Common myeloid progenitor, CD34-positive (primary cell): Measurements from ENCODE around the gene RFT1.

Experiments used
- CTCF ChIA-PET: fragments of 350-600 bp; sonication (Branson Sonifier 250); formaldehyde crosslinking; loops from one replicate; lab custom pipeline; 2021; ENCODE audit warnings: antibody characterized with exemption; lab: Charles Lee
- POLR2A ChIA-PET: fragments of 350-600 bp; sonication (Branson Sonifier 250); formaldehyde crosslinking; loops from one replicate; lab custom pipeline; 2021; ENCODE audit warnings: antibody characterized with exemption; lab: Charles Lee
- DNase-seq, 3 donors: peaks; one replicate each; pipeline versions ENCODE4 v3.0.0 to v3.0.0-alpha.2; 2013
- H3K27ac ChIP-seq, 2 experiments: 1 replicate in 1 of 2; 2 replicates in 1 of 2; pipeline ENCODE4 v1.7.0; 2013; ENCODE audit warnings: inconsistent platforms in 2 of 2, low read length in 2 of 2, mild to moderate bottlenecking in 2 of 2, low read depth in 1 of 2, moderate library complexity in 1 of 2; ENCODE audit not compliant: severe bottlenecking in 2 of 2, insufficient read depth in 1 of 2, poor library complexity in 1 of 2
- H3K27me3 ChIP-seq, 5 experiments: replicated peaks in 2 of 5; 1 replicate in 3 of 5; 2 replicates in 2 of 5; pipeline versions ENCODE4 v1.6.1 to v1.7.0; 2013; ENCODE audit warnings: low read length in 4 of 5, mild to moderate bottlenecking in 2 of 5, moderate library complexity in 2 of 5, inconsistent platforms in 1 of 5; ENCODE audit not compliant: insufficient read depth in 5 of 5, control insufficient read depth in 4 of 5
- H3K36me3 ChIP-seq, 4 experiments: 1 replicate in 2 of 4; 2 replicates in 2 of 4; pipeline versions ENCODE4 v1.6.1 to v1.7.0; 2013; ENCODE audit warnings: low read length in 3 of 4, control low read depth in 1 of 4, mild to moderate bottlenecking in 1 of 4; ENCODE audit not compliant: control insufficient read depth in 4 of 4, insufficient read depth in 4 of 4
- H3K4me1 ChIP-seq, 4 experiments: 1 replicate in 3 of 4; 2 replicates in 1 of 4; pipeline versions ENCODE4 v1.6.1 to v1.7.1; 2013; ENCODE audit warnings: low read length in 3 of 4, mild to moderate bottlenecking in 3 of 4, control low read depth in 1 of 4, inconsistent platforms in 1 of 4, moderate library complexity in 1 of 4; ENCODE audit not compliant: control insufficient read depth in 4 of 4, insufficient read depth in 4 of 4; ENCODE audit errors: control extremely low read depth in 1 of 4
- H3K4me3 ChIP-seq, 7 experiments: 1 replicate in 4 of 7; 2 replicates in 3 of 7; pipeline versions ENCODE4 v1.5.1 to v1.7.0; 2013; ENCODE audit warnings: mild to moderate bottlenecking in 7 of 7, low read length in 6 of 7, moderate library complexity in 6 of 7, inconsistent platforms in 2 of 7, low read depth in 2 of 7, control low read depth in 1 of 7; ENCODE audit not compliant: insufficient read depth in 4 of 7, control insufficient read depth in 1 of 7; ENCODE audit errors: extremely low read depth in 1 of 7
- H3K9me3 ChIP-seq, 5 experiments: 1 replicate in 4 of 5; 2 replicates in 1 of 5; pipeline versions ENCODE4 v1.6.1 to v1.7.1; 2013; ENCODE audit warnings: low read length in 4 of 5, mild to moderate bottlenecking in 2 of 5, inconsistent platforms in 1 of 5, low read depth in 1 of 5, moderate library complexity in 1 of 5; ENCODE audit not compliant: control insufficient read depth in 4 of 5, insufficient read depth in 2 of 5; ENCODE audit errors: control extremely low read depth in 1 of 5
- WGBS: methylation state at CpG from one replicate; pipeline ENCODE4 v1.1.5; 2013; ENCODE audit not compliant: insufficient coverage; 5-methylcytosine and 5-hydroxymethylcytosine counted together

Gene RFT1

DNA sequence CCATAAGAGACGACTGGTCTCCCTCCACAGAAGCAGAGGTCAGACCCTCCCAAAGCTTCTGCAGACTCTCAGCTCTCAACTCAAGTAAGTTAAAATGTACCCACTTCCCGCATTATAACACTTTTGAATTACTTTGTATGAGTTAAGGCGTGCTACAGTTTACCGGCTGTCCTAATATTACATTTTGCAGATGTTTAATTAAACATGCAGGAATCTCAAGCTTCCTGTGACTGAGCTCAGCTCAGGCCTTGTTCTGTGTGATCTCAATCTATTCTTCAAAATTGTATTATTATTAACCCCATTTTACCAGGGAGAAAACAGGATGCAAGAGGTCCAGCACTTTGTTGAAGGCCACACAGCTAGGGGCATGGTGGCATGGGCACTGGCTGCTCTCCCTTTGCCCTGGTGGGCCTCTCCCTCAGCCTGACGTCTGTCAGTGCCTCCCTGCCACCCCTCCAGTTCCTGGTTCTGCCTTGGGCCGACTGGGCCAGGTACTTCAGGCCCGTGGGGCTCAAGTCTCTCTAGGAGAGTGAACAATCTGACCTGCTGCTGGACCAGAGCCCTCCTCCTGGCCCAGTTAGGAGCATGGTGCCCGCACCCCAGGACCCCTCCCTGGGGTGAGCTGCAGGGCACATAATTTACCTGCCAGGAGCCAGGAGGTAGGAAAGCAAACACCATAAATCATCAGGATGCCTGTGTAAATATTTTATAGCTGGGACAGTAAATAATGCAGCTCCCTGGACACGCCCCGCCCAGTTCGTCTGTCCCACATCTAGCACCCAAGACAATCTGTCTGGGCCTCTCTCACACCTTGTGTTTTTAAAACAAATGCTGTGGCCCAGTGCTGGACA, 14.9 kb upstream of the RFT1 start:
- DNase-seq = no peak
- H3K4me3 ChIP-seq = no peak overlapping the region
- H3K9me3 ChIP-seq = no peaks in the 10 kb centered on the region
- peaks cover 5 to 40% (median 6%) of the 10 kb centered on the region in 4 experiments for H3K4me1 ChIP-seq
- H3K27ac ChIP-seq = no peak overlapping the region
- H3K27me3 ChIP-seq = no peaks in the 10 kb centered on the region
- WGBS = 93% methylated on average over 10 of the region's 11 CpGs
- CTCF ChIA-PET = interaction anchor here (0.9 to 8.6 kb wide), 6 partner anchors 8 to 53 kb away, joined by 3 to 70 read pairs (median 4); partner anchors contain the start of gene PRKCD
- no peaks in the 10 kb centered on the region for H3K36me3 ChIP-seq
- POLR2A ChIA-PET = no interaction called here

DNA sequence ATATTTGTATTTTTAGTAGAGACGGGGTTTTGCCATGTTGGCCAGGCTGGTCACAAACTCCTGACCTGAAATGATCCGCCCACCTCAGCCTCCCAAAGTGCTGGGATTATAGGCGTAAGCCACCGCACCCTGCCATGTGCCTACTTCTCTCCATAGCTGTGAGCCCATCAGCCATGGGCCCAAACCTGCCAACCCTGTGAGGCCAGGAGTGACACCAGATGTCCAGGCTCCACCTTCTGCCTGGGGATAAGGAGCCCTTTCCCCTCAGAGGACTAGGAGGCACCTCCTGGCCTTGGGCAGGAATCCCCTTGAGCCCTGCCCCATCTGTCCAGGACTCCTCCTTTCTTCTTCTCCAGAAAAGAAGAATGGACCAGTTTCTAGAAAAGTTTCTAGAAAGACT, 14.2 kb upstream of the RFT1 start:
- peaks cover 5 to 46% (median 8%) of the 10 kb centered on the region in 4 experiments for H3K4me1 ChIP-seq
- H3K27ac ChIP-seq = no peak overlapping the region
- H3K9me3 ChIP-seq = no peaks in the 10 kb centered on the region
- no peaks in the 10 kb centered on the region for H3K27me3 ChIP-seq
- ChIA-PET POLR2A (no interaction called here), CTCF (interaction anchor here (0.9 to 8.6 kb wide), 5 partner anchors 9 to 51 kb away, joined by 3 to 70 read pairs (median 5); partner anchors contain the start of gene PRKCD)
- no peaks in the 10 kb centered on the region for H3K36me3 ChIP-seq
- 97% methylated on average over 3 of the region's 4 CpGs for WGBS
- no peak overlapping the region for H3K4me3 ChIP-seq
- DNase-seq = no peak

DNA sequence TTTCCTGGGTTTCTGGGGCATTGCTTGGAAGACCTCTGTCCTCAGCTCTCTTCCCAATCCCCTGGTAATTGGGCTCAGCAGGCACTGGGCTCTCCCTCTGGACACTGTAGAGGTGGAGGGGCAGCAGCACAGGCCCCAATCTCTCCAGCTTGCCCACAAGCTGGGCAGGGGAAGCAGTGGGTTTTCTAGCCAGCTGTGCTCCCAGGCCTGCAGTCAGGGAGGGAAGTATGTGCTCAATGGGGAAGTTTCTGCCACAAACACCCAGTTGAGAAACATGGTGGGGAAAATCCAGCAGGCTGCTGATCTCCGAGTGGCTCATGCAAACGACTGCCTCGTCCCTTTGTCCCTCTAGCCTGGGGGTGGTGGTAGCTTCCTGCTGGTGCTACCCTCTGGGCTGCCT, 12.8 kb upstream of the RFT1 start:
- WGBS = 50% methylated on average over 2 of the region's 3 CpGs
- no peaks in the 10 kb centered on the region for H3K9me3 ChIP-seq
- CTCF ChIA-PET = interaction anchor here (0.9 to 8.6 kb wide), 4 partner anchors 9 to 53 kb away, joined by 3 to 70 read pairs (median 10); no protein-coding TSS in a partner anchor
- H3K4me1 ChIP-seq = peaks cover 5 to 51% (median 8%) of the 10 kb centered on the region in 4 experiments
- no peak overlapping the region for H3K27ac ChIP-seq
- no peaks in the 10 kb centered on the region for H3K36me3 ChIP-seq
- no peaks in the 10 kb centered on the region for H3K27me3 ChIP-seq
- H3K4me3 ChIP-seq = no peak overlapping the region
- DNase-seq = peak in 2 of 3 donors; percentile 49 to 63
- POLR2A ChIA-PET = no interaction called here

DNA sequence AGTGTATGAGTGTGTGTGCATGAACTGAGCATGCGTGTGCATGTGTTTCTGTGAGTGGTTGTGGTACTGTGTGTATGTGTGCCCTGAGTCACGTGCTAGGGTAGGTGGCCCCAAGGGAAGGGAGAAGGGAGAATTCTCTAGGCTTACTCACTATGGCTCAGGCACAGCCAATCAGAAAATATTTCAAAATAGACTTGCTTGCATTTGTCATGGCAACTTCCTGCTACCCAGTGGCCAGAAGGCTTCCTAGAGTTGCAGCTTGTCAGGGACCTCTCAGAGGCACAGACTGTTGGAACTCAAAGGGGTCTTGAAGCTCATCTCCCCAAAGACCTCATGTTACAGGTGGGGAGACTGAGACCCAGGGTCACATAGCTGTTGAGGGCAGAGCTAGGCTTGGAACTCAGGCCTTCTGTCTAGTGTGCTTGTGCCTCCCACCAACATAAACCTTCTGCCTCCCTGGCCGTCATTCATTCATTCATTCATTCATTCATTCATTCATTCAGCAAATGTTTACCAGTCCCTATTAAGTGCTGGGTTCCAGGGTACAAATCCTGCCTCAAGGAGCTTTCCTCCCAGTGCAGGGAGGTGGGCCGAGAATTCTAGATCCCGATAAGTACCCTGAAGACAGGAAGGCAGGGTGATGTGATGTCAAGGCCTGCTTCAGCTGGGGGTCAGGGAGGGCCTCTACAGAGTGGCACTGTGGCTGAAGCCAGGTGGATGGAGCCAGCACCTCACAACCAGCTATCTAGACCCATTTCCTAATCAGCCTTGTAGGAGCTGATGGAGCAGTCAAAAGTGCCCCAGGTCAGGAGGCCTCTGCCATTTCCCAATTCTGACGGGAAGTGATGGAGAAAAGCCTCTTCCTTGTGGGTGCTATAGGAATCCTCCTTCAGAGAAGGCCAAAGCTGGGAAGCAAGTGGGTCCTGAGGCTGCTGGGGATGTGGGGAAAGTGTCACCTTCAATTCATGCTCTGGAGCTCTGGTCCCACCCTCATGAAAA, 10.9 kb upstream of the RFT1 start:
- peak in 2 of 3 donors; percentile 43 to 45 for DNase-seq
- H3K4me1 ChIP-seq = peaks cover 5 to 55% (median 8%) of the 10 kb centered on the region in 4 experiments
- WGBS = 100% methylated on average over 5 of the region's 6 CpGs
- no peaks in the 10 kb centered on the region for H3K27me3 ChIP-seq
- no peaks in the 10 kb centered on the region for H3K9me3 ChIP-seq
- no peak overlapping the region for H3K4me3 ChIP-seq
- CTCF ChIA-PET = interaction anchor here (0.6 to 8.6 kb wide), 6 partner anchors 7 to 26 kb away, joined by 3 to 70 read pairs (median 4); no protein-coding TSS in a partner anchor
- no peaks in the 10 kb centered on the region for H3K36me3 ChIP-seq
- no peak overlapping the region for H3K27ac ChIP-seq
- POLR2A ChIA-PET = interaction anchor here (0.6 kb wide), 1 partner anchor 162 kb away, joined by 3 read pairs; no protein-coding TSS in a partner anchor

DNA sequence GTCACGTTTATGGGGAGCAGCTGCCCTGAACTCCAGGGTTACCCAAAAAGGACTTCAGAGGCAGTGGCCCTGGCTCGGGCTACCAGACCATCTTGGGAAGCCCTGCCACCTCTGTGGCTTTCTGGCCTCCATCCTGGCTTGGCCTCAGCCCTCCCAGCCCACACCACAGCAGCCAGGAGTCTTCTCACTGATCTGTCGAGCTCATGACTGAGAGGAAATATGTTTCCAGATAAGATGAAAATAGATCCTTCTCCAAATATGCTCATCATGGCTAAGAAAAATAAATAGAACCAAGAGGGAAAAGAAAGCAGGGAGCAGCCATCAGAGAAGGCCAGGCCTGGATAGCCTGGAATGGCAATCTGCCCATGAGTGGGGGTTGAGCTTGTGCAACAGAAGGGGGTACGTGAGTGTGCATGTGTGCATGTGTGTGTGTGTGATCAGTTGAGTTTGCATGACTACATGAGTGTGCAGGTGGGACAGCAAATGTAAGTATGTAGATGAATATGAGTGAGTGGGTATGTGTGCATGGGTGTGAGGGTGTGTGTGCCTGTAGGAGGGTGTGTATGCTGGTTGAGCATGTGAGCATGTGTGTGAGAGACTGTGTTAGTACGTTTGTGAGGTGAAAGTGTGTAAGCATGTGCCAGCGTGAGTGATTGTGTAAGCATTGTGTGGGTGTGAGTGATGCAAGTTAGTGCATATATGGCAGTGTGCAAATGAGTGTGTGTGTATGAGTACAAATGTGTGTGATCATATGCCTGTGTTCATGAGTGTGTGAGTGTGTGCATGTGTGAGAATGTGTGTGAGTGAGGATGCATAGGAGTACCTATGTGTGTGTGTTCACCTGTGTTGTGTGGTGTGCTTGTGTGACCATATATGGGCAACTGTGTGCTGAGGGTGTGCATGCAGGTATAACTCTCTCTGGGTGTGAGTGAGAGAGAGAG, 9.9 kb upstream of the RFT1 start:
- POLR2A ChIA-PET = no interaction called here
- DNase-seq = no peak
- Histone ChIP-seq H3K27me3 (no peaks in the 10 kb centered on the region), H3K4me1 (peaks cover 5 to 55% (median 8%) of the 10 kb centered on the region in 4 experiments), H3K9me3 (no peaks in the 10 kb centered on the region), H3K36me3 (no peaks in the 10 kb centered on the region), H3K4me3 (no peak overlapping the region), H3K27ac (no peak overlapping the region)
- 76% methylated on average over 5 of the region's 6 CpGs for WGBS
- CTCF ChIA-PET = interaction anchor here (1.0 to 8.6 kb wide), 5 partner anchors 6 to 36 kb away, joined by 3 to 70 read pairs (median 4); no protein-coding TSS in a partner anchor
